ENCODE data around the gene RAD18.

Gene RAD18

GRCh38 chr3:8976540-8977182 lies 13.4 kb upstream of the RAD18 start:
- TF ChIP-seq YY1 (IDR thresholded peaks at IDR 0.05; ENCODE audit: low read depth) (no peak), EP300 (IDR thresholded peaks at IDR 0.05; ENCODE audit: borderline replicate concordance) (no peak)

GRCh38 chr3:8975081-8976020 lies 12.1 kb upstream of the RAD18 start:
- TF ChIP-seq, protein P1, sequence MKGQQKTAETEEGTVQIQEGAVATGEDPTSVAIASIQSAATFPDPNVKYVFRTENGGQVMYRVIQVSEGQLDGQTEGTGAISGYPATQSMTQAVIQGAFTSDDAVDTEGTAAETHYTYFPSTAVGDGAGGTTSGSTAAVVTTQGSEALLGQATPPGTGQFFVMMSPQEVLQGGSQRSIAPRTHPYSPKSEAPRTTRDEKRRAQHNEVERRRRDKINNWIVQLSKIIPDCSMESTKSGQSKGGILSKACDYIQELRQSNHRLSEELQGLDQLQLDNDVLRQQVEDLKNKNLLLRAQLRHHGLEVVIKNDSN (IDR thresholded peaks at IDR 0.05), result no peak
- TF ChIP-seq CREB1 (IDR thresholded peaks at IDR 0.05; ENCODE audit: low read depth) (no peak), CEBPB (IDR thresholded peaks at IDR 0.05) (no peak), REST (IDR thresholded peaks at IDR 0.05; ENCODE audit: low read depth) (no peak)

GRCh38 chr3:8974458-8974857 lies 11.2 kb upstream of the RAD18 start:
- TF ChIP-seq TCF12 (IDR thresholded peaks at IDR 0.05; ENCODE audit: low read depth) (no peak), REST (IDR thresholded peaks at IDR 0.05; ENCODE audit: low read depth) (no peak), FOXM1 (IDR thresholded peaks at IDR 0.05; ENCODE audit: borderline replicate concordance, low read depth) (no peak), CEBPB (IDR thresholded peaks at IDR 0.05) (no peak), TAF1 (IDR thresholded peaks at IDR 0.05; ENCODE audit: low read depth) (no peak), TEAD4 (IDR thresholded peaks at IDR 0.05) (no peak)

DNA sequence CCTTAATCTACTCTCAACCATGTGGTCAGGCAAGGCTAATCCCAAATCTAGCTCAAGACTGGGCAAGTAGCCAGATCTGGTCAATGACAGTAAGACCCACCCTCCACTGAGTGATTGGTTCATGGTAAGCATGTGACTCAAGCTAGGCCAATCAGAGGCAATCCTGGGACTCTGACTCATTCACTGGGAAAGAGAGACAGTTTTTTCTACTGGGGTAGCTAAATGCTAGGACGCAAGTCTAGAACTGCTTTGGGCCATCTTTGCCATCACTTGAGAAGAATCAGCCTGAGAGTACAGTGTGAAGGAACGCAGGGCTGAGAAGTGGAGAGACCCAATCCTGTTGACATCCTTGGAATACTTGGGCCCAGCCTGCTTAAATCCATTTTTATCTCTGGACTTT lies 9.4 kb upstream of the RAD18 start:
- TF ChIP-seq NFIC (IDR thresholded peaks at IDR 0.05) (peak; percentile 49), CEBPB (IDR thresholded peaks at IDR 0.05) (no peak), EGR1 (IDR thresholded peaks at IDR 0.05) (no peak), TAF1 (IDR thresholded peaks at IDR 0.05; ENCODE audit: low read depth) (no peak)
- TF ChIP-seq, protein P1 (IDR thresholded peaks at IDR 0.05), result peak; percentile 87

DNA sequence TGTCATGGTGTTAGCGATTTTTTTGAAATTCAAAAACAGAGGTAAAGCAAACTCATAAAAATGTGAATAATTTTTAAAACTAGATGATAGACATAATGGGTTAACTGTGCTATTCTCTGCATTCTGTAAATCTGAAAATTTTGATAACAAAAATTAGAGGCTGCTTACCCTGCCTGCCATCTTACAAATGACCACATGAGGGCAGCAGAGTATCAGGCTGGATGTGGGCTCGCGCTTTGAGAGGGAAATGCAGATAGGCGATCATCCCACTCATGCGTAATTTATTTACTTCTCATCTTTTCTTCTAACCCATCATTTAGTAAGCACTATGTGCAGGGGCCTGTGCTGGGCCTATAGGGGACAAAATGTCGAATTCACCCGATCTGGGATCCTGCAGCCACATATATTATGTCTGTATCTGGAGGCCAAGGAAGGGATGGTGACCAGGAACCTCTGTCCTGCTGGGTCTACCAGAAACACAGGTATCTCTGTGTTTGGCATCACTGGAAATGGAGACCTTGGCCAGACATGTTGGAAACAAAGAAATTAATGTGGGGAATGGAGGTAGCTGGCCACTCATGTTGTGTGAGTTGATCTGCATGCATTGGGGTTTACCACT lies 7.8 kb upstream of the RAD18 start:
- TF ChIP-seq RAD21 (IDR thresholded peaks at IDR 0.05; ENCODE audit: low read depth), result peak; percentile 96
- TF ChIP-seq TAF1 (IDR thresholded peaks at IDR 0.05; ENCODE audit: low read depth), result no peak

DNA sequence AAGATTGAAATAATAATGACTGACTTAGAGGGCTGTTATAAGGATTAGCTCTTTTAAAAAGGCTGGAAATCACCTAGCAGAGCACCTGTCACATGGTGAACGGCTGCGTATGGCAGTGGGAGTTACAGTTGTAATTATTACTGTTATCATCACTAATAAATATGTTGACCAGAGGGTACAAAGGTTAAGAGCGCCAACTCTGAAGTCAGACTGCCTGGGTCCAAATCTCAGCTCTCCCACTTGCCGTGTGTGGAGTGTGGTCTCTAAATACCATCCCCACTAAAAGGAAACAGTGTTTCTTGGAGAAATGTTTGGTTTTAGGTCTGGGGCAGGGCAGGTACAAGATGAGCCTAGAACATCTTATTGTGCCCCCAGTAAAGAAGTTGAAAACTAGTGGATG lies 6.0 kb upstream of the RAD18 start:
- TF ChIP-seq TAF1 (IDR thresholded peaks at IDR 0.05; ENCODE audit: low read depth) (no peak), NFIC (IDR thresholded peaks at IDR 0.05) (no peak), TEAD4 (IDR thresholded peaks at IDR 0.05) (no peak), MAX (IDR thresholded peaks at IDR 0.05) (no peak), CEBPB (IDR thresholded peaks at IDR 0.05) (no peak), EP300 (IDR thresholded peaks at IDR 0.05; ENCODE audit: borderline replicate concordance) (no peak), TCF12 (IDR thresholded peaks at IDR 0.05; ENCODE audit: low read depth) (no peak), YY1 (IDR thresholded peaks at IDR 0.05; ENCODE audit: low read depth) (no peak), ZBTB7A (IDR thresholded peaks at IDR 0.05; ENCODE audit: low read depth) (no peak)
- TF ChIP-seq, protein P1 (IDR thresholded peaks at IDR 0.05), result no peak
